Left lung (tissue), 10 donors: ENCODE data around the gene PROKR1. TPM values are rescaled to one million over a fixed set of nuclear protein-coding genes. Genes with fewer than 3 reads are reported as not detected.

ENCODE experiments used
- ATAC-seq: fragments of 200-7000 bp; cut with Tn5 transposase; one replicate; pipeline ENCODE4 v1.9.1; 2020; ENCODE audit warnings: moderate library complexity
- DNase-seq, 4 donors: peaks; one replicate each; pipeline ENCODE4 v3.0.0-alpha.2; 2013 to 2020
- H3K27ac ChIP-seq, 2 donors: fragments of 200-600 bp; sonication (generic) in 1 of 2; one replicate each; pipeline versions ENCODE4 v1.5.0 to v1.8.0; 2020 to 2021
- H3K27me3 ChIP-seq, 2 donors: fragments of 200-600 bp; sonication (generic) in 1 of 2; one replicate each; pipeline versions ENCODE4 v1.5.0 to v1.8.0; 2020 to 2021
- H3K36me3 ChIP-seq, 2 donors: fragments of 200-600 bp; sonication (generic) in 1 of 2; one replicate each; pipeline versions ENCODE4 v1.5.0 to v1.8.0; 2020 to 2021
- H3K4me1 ChIP-seq, 2 donors: fragments of 200-600 bp; one replicate each; pipeline ENCODE4 v1.8.0; 2021
- H3K4me3 ChIP-seq, 2 donors: fragments of 200-600 bp; sonication (generic) in 1 of 2; one replicate each; pipeline versions ENCODE4 v1.5.0 to v1.8.0; 2020 to 2021; ENCODE audit warnings: mild to moderate bottlenecking in 1 of 2
- H3K9me3 ChIP-seq, 2 donors: fragments of 200-600 bp; sonication (generic) in 1 of 2; one replicate each; pipeline versions ENCODE4 v1.5.0 to v1.8.0; 2020 to 2021
- intact Hi-C, 2 donors: fragments of 100-400 bp; cut with DNase I; formaldehyde crosslinking; loops; one replicate each; pipeline versions ENCODE4 v1.11.2 to v1.14.2; 2022
- polyA plus RNA-seq, 6 donors: library from polyadenylated mRNA; unstranded; fragments of 120-200 nt; gene quantifications; one replicate each; pipeline ENCODE4 v1.2.1, GENCODE V29; 2013; ENCODE audit not compliant: insufficient read length in 6 of 6
- total RNA-seq, 2 donors: library from RNA; stranded (reverse); fragmentation: NEBNext Ultra II Directional; extraction: Animal tissue kit (Norgen Biotek cat#: 25700); gene quantifications; one replicate each; pipeline ENCODE4 v1.2.1, GENCODE V29; 2021
- TF ChIP-seq, protein P1 (sequence below), 2 donors: fragments of 200-600 bp; sonication (generic) in 1 of 2; IDR thresholded peaks; one replicate each; pipeline versions ENCODE4 v1.5.0 to v1.8.0; 2021; ENCODE audit warnings: antibody characterized with exemption in 2 of 2
- donor health status: DM: no; HTN: yes; CAD: no.
- donor health status: DM: no; HTN: no; CAD: no.

The PROKR1 gene
- total and polyA plus RNA-seq, 8 donors: 0.04 to 0.14 (median 0.09) TPM; not detected in 2

DNA sequence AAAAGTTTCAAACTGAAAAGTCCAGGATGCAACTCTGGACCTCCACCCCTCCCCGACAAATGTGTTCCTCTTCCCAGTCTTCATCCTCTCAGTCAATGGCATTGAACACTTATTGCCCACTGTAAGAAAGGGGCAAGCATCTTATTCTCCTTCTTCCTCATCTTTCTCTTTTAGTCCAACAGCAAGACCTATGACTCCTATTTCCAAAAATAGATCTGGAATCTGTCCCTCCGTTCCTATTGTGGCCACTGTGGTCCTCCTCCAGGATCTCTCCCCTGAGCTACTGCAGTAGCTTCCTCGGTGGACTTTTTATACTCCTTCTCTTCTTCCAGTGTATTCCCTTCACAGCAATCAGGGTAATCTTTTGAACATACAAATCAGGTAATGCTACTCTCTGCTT lies 63.3 kb downstream of the PROKR1 start:
- intact Hi-C loops: no loop called here
- Histone ChIP-seq H3K4me1 (peaks cover 0 to 6% of the 10 kb centered on the region in 2 donors), H3K4me3 (no peak overlapping the region), H3K9me3 (no peaks in the 10 kb centered on the region), H3K36me3 (no peaks in the 10 kb centered on the region), H3K27me3 (no peaks in the 10 kb centered on the region), H3K27ac (no peak overlapping the region)
- TF ChIP-seq, protein P1, sequence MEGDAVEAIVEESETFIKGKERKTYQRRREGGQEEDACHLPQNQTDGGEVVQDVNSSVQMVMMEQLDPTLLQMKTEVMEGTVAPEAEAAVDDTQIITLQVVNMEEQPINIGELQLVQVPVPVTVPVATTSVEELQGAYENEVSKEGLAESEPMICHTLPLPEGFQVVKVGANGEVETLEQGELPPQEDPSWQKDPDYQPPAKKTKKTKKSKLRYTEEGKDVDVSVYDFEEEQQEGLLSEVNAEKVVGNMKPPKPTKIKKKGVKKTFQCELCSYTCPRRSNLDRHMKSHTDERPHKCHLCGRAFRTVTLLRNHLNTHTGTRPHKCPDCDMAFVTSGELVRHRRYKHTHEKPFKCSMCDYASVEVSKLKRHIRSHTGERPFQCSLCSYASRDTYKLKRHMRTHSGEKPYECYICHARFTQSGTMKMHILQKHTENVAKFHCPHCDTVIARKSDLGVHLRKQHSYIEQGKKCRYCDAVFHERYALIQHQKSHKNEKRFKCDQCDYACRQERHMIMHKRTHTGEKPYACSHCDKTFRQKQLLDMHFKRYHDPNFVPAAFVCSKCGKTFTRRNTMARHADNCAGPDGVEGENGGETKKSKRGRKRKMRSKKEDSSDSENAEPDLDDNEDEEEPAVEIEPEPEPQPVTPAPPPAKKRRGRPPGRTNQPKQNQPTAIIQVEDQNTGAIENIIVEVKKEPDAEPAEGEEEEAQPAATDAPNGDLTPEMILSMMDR (IDR thresholded peaks at IDR 0.05): no peak
- no peak for ATAC-seq
- no peak for DNase-seq

Other genes with a start within 250 kb of the PROKR1 start
- gene FBXO48, start 176.3 kb upstream of the PROKR1 start, total RNA-seq: 1 to 10 TPM; 1.5 TPM
- gene FBXO48, start 176.3 kb upstream of the PROKR1 start, polyA plus RNA-seq: 1 to 10 TPM; 2.3 to 3.2 (median 2.6) TPM
- gene APLF, start 176.0 kb upstream of the PROKR1 start, total RNA-seq: 1 to 10 TPM; 3.6 to 4.3 TPM
- 1 to 10 TPM; 3.3 to 4.4 (median 3.9) TPM for gene APLF, start 176.0 kb upstream of the PROKR1 start, polyA plus RNA-seq
- gene ARHGAP25, start 91.2 kb downstream of the PROKR1 start, total RNA-seq: 10 to 100 TPM; 16.5 to 43.5 TPM
- 10 to 100 TPM in 1 of 6 donors, 1 to 10 TPM in 5; 6.1 to 10.2 (median 8.9) TPM for gene ARHGAP25, start 91.2 kb downstream of the PROKR1 start, polyA plus RNA-seq
- not detected for gene BMP10, start 227.8 kb downstream of the PROKR1 start, total RNA-seq
- not detected for gene BMP10, start 227.8 kb downstream of the PROKR1 start, polyA plus RNA-seq